VCaP (cell line): ENCODE data around the gene ARAP3.

ENCODE experiments used
- H3K27ac ChIP-seq: fragments of 450-650 bp; 2 replicates; pipeline ENCODE4 v1.5.1; 2017
- CTCF ChIP-seq: fragments of 450-650 bp; conservative IDR thresholded peaks from 2 replicates; pipeline ENCODE4 v1.5.1; 2017; ENCODE audit warnings: mild to moderate bottlenecking, moderate library complexity

The ARAP3 gene

GRCh38 chr5:141696431-141696830, 14.4 kb upstream of the ARAP3 start:
- peak overlapping the region; percentile 83; the same call in 1 of the 2 replicates for H3K27ac ChIP-seq

GRCh38 chr5:141695627-141696215, 13.7 kb upstream of the ARAP3 start:
- H3K27ac ChIP-seq = peak overlapping the region; percentile 83
- no peak for TF ChIP-seq CTCF

More at GRCh38 chr5:141696431-141696830, 14.4 kb upstream of the ARAP3 start:
- TF ChIP-seq CTCF = no peak

- H3K27ac ChIP-seq = peak overlapping the region; percentile 83; the same call in 1 of the 2 replicates
- no peak for TF ChIP-seq CTCF
These were observed 12.4 kb upstream of the ARAP3 start for GRCh38 chr5:141694479-141694878.

- no peak overlapping the region for H3K27ac ChIP-seq
- no peak for TF ChIP-seq CTCF
These were observed 11.1 kb upstream of the ARAP3 start for GRCh38 chr5:141692919-141693725.

- no peak overlapping the region; the same call in 1 of the 2 replicates for H3K27ac ChIP-seq
These were observed 10.5 kb upstream of the ARAP3 start for GRCh38 chr5:141692533-141692888.

GRCh38 chr5:141691867-141692532, 10.0 kb upstream of the ARAP3 start:
- no peak overlapping the region; the same call in 1 of the 2 replicates for H3K27ac ChIP-seq

More at GRCh38 chr5:141692533-141692888, 10.5 kb upstream of the ARAP3 start:
- TF ChIP-seq CTCF = no peak

More at GRCh38 chr5:141691867-141692532, 10.0 kb upstream of the ARAP3 start:
- TF ChIP-seq CTCF = peak; percentile 96
